ENCODE measurements around the gene PLCD3. TPM values are rescaled to one million over a fixed set of nuclear protein-coding genes. Genes with fewer than 3 reads are reported as not detected.
A peak's percentile ranks its signal among the peaks of the same experiment; 100 is the strongest.

The PLCD3 gene, protein sequence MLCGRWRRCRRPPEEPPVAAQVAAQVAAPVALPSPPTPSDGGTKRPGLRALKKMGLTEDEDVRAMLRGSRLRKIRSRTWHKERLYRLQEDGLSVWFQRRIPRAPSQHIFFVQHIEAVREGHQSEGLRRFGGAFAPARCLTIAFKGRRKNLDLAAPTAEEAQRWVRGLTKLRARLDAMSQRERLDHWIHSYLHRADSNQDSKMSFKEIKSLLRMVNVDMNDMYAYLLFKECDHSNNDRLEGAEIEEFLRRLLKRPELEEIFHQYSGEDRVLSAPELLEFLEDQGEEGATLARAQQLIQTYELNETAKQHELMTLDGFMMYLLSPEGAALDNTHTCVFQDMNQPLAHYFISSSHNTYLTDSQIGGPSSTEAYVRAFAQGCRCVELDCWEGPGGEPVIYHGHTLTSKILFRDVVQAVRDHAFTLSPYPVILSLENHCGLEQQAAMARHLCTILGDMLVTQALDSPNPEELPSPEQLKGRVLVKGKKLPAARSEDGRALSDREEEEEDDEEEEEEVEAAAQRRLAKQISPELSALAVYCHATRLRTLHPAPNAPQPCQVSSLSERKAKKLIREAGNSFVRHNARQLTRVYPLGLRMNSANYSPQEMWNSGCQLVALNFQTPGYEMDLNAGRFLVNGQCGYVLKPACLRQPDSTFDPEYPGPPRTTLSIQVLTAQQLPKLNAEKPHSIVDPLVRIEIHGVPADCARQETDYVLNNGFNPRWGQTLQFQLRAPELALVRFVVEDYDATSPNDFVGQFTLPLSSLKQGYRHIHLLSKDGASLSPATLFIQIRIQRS
- total RNA-seq = 10 to 100 TPM; 24.2 to 65.6 (median 50.6) TPM

DNA sequence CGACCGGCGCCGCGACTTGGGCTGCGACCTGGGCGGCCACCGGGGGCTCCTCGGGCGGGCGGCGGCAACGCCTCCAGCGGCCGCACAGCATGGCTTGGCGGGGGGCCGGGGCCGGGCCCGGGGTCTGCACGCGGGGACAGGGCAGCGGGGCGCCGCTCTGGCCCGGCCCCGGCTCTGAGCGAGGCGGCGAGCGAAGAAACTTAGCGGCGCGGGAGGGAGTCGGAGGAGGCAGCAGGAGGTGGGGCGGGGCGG is at the start of gene PLCD3:
TSS of gene PLCD3 (minus strand) at position 196 of the 252 bp plus-strand sequence. CDS start at position 91, 105 bp downstream.
- no peak for ATAC-seq (ENCODE audit: low FRiP score in 2 of 2)

DNA sequence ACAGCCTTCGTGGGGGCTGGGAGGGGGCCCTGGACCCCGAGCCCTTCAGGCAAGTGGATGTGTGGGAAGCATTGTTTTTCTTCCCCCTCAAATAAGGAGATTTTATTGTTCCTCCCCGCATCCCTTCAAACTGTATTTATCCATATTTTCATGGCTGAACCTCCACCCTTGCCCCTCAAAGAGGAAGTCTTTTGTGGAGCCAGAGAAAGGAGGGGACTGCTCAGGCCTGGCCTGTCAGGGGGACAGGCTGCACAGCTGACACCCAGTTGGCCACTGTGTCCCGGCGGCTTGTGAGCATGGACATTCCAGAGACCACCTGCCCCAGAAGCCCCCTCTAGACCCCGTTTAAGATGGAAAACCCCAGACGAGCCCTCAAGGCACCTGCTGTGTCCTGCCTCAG is 45.2 kb upstream of the PLCD3 start:
- ATAC-seq (ENCODE audit: low FRiP score in 2 of 2) = peak in 1 of 2 donors; percentile 11
- Histone ChIP-seq H3K4me1 (peaks cover 17 to 21% (median 18%) of the 10 kb centered on the region in 4 donors), H3K27me3 (no peaks in the 10 kb centered on the region), H3K36me3 (no peaks in the 10 kb centered on the region), H3K9me3 (no peaks in the 10 kb centered on the region), H3K27ac (no peak overlapping the region), H3K4me3 (no peak overlapping the region)
- 78 to 94% methylated on average over 3 to 7 of the region's 7 CpGs for WGBS, 2 donors
- no peak for TF ChIP-seq EP300 (IDR thresholded peaks at IDR 0.05)
- no peak for DNase-seq

More for the DNA sequence above, at the start of gene PLCD3:
- TF ChIP-seq, protein P1, sequence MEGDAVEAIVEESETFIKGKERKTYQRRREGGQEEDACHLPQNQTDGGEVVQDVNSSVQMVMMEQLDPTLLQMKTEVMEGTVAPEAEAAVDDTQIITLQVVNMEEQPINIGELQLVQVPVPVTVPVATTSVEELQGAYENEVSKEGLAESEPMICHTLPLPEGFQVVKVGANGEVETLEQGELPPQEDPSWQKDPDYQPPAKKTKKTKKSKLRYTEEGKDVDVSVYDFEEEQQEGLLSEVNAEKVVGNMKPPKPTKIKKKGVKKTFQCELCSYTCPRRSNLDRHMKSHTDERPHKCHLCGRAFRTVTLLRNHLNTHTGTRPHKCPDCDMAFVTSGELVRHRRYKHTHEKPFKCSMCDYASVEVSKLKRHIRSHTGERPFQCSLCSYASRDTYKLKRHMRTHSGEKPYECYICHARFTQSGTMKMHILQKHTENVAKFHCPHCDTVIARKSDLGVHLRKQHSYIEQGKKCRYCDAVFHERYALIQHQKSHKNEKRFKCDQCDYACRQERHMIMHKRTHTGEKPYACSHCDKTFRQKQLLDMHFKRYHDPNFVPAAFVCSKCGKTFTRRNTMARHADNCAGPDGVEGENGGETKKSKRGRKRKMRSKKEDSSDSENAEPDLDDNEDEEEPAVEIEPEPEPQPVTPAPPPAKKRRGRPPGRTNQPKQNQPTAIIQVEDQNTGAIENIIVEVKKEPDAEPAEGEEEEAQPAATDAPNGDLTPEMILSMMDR (IDR thresholded peaks at IDR 0.05) = no peak
- TF ChIP-seq EP300 (IDR thresholded peaks at IDR 0.05) (no peak), POLR2A (IDR thresholded peaks at IDR 0.05) (no peak)
- peak in 1 of 2 donors; percentile 95 for DNase-seq
- Histone ChIP-seq H3K27ac (peak within 1 kb of the TSS; percentile 88 to 99 (median 94)), H3K27me3 (no peaks in the 10 kb centered on the region), H3K4me1 (peaks cover 46 to 66% (median 51%) of the 10 kb centered on the region in 4 donors), H3K4me3 (peak within 1 kb of the TSS; percentile 67 to 93 (median 70)), H3K36me3 (no peaks in the 10 kb centered on the region), H3K9me3 (no peaks in the 10 kb centered on the region)
- 0 to 1% methylated on average over 2 to 22 of the region's 36 CpGs for WGBS, 2 donors

DNA sequence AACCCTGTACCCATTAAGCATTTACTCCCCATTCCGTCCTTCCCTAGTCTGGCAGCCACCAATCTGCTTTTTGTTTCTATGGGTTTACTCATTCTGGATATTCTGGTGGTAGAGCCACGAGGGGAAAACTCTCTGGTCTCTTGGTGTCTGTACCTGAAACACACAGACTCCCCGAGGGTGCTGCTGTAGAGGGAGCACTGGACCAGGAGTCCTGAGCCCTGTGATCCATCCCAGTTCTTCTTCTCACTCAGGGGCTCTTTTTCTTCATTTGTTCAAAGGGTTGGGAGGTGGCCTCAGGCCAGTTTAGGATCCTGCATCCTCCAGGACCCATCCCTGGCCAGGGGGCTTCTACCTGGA is 43.4 kb upstream of the PLCD3 start:
- H3K36me3 ChIP-seq = no peaks in the 10 kb centered on the region
- 75 to 91% methylated on average over 3 of the region's 3 CpGs for WGBS, 2 donors
- DNase-seq (no peak), ATAC-seq (ENCODE audit: low FRiP score in 2 of 2) (no peak)
- H3K27ac ChIP-seq = peak overlapping the region in 2 of 4 donors; percentile 31 to 60
- TF ChIP-seq, protein P1 (IDR thresholded peaks at IDR 0.05) = no peak
- no peak for TF ChIP-seq POLR2AphosphoS5 (IDR thresholded peaks at IDR 0.05)
- no peak for TF ChIP-seq EP300 (IDR thresholded peaks at IDR 0.05)
- TF ChIP-seq POLR2A (IDR thresholded peaks at IDR 0.05) = no peak
- H3K27me3 ChIP-seq = no peaks in the 10 kb centered on the region
- no peak overlapping the region for H3K4me3 ChIP-seq
- peaks cover 36 to 39% (median 36%) of the 10 kb centered on the region in 4 donors for H3K4me1 ChIP-seq
- no peaks in the 10 kb centered on the region for H3K9me3 ChIP-seq

DNA sequence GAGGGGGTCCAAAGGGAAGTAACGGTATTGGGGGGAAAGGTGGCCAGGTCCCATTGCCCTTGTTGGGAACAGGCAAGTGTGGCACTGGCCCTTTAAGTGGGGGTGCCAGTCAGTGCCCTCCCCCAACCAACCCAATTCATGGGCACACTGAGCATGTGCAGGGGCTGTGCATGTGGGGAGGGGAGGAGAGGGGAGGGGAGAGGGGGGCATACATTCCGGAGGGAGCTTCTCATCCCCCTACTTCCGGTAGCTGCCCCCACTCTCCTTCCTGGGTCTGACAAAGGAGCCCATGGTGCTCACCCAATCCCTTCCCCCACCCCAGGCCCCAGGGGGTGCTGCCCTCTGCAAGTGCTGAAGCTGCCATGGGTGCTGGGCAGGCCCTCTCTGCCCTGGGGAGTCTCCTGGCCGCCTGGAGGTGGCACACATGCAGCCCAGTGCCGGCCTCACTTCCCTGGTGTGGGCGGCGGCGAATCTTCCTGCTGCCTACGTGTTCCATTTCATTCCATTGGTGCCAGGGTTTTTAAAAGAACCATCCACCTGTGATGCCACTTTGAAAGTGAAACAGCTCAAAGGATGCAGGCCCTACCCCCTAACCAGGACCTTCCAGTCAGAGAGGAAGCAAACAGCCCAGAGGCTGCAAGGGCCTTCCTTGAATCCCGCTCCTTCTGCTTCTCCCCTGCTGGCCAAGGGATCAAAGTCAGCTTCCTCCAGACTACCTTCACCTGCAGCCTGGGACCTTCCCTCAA is 40.4 kb upstream of the PLCD3 start:
- no peaks in the 10 kb centered on the region for H3K9me3 ChIP-seq
- WGBS, 2 donors = 23 to 24% methylated on average over 8 to 10 of the region's 10 CpGs
- no peaks in the 10 kb centered on the region for H3K27me3 ChIP-seq
- H3K36me3 ChIP-seq = no peaks in the 10 kb centered on the region
- peak; percentile 64 to 83 for ATAC-seq (ENCODE audit: low FRiP score in 2 of 2)
- H3K4me1 ChIP-seq = peaks cover 37 to 43% (median 41%) of the 10 kb centered on the region in 4 donors
- peak overlapping the region; percentile 76 to 91 (median 86) for H3K27ac ChIP-seq
- no peak for TF ChIP-seq EP300 (IDR thresholded peaks at IDR 0.05)
- TF ChIP-seq, protein P1 (IDR thresholded peaks at IDR 0.05) = peak in 3 of 6 experiments; percentile 6 to 25 (median 14)
- TF ChIP-seq POLR2AphosphoS5 (IDR thresholded peaks at IDR 0.05) = no peak
- TF ChIP-seq POLR2A (IDR thresholded peaks at IDR 0.05) = peak in 1 of 4 donors; percentile 28
- peak in 1 of 2 donors; percentile 63 for DNase-seq
- peak overlapping the region in 3 of 4 donors; percentile 22 to 39 (median 39) for H3K4me3 ChIP-seq

DNA sequence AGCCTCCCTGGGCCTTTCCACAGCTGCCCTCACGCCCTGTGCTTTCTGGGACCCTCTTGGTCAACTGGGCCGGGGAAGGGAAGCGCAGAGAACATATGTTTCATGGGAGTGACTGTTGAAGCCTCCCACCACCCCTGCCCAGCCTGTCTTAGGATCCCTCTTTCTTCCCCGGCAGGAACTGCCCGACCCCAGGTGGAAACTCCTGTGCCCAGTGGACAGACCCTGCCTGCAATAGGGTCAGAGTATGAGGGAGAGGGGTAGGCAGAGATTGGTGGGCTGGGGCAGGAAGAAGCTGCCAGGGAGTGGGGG is 39.9 kb upstream of the PLCD3 start:
- H3K4me3 ChIP-seq = peak overlapping the region in 3 of 4 donors; percentile 22 to 39 (median 39)

More for the DNA sequence above, 39.9 kb upstream of the PLCD3 start:
- Histone ChIP-seq H3K27me3 (no peaks in the 10 kb centered on the region), H3K4me1 (peaks cover 37 to 43% (median 41%) of the 10 kb centered on the region in 4 donors), H3K9me3 (no peaks in the 10 kb centered on the region), H3K36me3 (no peaks in the 10 kb centered on the region), H3K27ac (peak overlapping the region; percentile 76 to 91 (median 86))
- DNase-seq (no peak), ATAC-seq (ENCODE audit: low FRiP score in 2 of 2) (no peak)
- 79 to 80% methylated on average over 5 of the region's 5 CpGs for WGBS, 2 donors
- TF ChIP-seq POLR2A (IDR thresholded peaks at IDR 0.05) (no peak), EP300 (IDR thresholded peaks at IDR 0.05) (no peak), POLR2AphosphoS5 (IDR thresholded peaks at IDR 0.05) (no peak)
- TF ChIP-seq, protein P1 (IDR thresholded peaks at IDR 0.05) = no peak

All from upper lobe of left lung (tissue), 6 donors.